VCaP (cell line): ENCODE results near the gene PREB.

Experiments used
- H3K27ac ChIP-seq: fragments of 450-650 bp; 2 replicates; pipeline ENCODE4 v1.5.1; 2017
- TF ChIP-seq, protein P1 (sequence below): fragments of 450-650 bp; conservative IDR thresholded peaks from 2 replicates; pipeline ENCODE4 v1.5.1; 2017; ENCODE audit warnings: mild to moderate bottlenecking, moderate library complexity

PREB gene

DNA sequence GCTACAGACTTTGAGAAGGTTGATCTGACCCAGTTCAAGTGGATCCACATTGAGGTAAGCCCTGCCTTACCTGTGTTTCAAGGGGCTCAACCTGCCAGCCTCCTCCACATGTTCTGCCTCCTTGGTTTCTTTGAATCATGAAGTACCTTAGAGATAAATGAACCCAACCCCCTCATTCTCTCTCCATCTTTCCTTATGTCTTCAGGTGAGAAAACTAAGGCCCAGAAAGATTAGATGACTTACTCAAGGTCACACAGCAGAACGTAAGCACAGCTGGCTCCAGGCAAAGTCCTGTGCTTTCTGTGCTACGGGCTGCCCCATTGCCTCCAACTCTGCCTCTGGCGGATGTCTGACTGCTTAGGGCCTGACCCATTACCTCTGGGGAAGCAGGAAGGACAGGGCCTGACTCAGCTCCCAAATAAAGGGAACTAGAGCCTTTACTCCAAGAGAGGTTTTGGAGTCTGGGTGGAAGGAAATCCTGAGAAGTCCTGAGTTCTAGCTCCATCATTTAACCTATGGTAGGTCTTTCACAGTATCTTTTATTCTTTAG, 37.6 kb downstream of the PREB start:
- TF ChIP-seq, protein P1, sequence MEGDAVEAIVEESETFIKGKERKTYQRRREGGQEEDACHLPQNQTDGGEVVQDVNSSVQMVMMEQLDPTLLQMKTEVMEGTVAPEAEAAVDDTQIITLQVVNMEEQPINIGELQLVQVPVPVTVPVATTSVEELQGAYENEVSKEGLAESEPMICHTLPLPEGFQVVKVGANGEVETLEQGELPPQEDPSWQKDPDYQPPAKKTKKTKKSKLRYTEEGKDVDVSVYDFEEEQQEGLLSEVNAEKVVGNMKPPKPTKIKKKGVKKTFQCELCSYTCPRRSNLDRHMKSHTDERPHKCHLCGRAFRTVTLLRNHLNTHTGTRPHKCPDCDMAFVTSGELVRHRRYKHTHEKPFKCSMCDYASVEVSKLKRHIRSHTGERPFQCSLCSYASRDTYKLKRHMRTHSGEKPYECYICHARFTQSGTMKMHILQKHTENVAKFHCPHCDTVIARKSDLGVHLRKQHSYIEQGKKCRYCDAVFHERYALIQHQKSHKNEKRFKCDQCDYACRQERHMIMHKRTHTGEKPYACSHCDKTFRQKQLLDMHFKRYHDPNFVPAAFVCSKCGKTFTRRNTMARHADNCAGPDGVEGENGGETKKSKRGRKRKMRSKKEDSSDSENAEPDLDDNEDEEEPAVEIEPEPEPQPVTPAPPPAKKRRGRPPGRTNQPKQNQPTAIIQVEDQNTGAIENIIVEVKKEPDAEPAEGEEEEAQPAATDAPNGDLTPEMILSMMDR: no peak
- H3K27ac ChIP-seq: peak overlapping the region; percentile 67; the same call in 1 of the 2 replicates

DNA sequence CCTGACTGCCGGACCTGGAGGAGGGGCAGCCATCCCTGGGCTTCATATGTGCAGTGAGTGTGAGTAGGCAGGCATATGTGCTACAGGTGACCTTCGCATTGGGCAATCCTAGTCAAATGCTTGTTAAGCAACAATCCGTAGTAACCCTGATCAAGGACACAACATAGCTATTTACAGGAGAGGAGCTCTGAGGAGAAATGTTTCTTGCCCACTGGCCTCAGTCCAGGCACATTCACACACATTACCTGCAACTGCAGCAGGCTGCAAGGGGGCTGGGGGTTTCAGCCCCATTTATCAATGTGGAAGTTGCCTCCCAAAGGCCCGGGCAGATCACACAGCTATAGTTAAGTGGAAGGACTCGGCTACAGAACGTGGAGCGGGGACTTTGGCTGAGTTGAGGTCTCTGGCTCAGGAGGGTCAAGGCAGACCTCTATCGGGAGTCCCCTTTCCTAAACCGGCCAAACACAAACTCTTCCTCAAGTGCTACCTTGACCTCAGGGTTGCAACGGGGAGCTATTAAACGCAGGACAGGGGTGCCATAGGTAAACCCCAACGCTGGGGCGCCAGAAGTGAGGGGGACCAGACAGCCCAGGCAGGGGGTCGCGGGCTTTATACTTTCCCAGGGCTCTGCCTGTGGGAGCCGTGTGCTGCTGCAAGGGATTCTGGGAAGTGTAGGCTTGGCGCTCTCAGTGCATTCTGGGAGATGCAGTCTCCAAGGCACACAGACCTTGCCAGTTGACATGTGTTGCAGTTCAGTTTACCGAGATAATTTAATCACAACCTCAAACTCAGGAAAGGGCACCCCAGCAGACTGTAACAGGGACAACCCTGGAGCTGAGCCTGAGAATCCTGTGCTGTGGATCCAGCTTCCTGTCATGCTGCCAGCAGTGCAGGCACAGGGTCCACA, 38.4 kb downstream of the PREB start:
- TF ChIP-seq, protein P1: no peak
- peak overlapping the region; percentile 67; the same call in 1 of the 2 replicates for H3K27ac ChIP-seq

DNA sequence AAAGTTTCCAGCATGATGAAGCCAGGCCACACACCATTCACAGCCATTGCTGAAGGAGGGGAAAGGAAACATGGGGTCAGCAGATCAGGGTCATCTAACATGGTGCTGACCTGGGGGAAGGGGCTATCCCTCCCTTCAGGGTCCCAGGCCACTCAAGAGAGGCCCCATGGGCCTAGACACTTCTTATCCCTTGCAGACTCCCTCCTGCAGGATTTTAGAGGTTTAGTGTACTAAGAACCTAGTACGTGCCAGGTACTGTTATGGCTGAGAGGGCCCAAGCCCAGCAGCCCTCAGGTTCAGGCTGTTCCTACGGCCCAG, 39.0 kb downstream of the PREB start:
- TF ChIP-seq, protein P1: no peak
- 0 out of 2 replicates have a peak overlapping the region, but pooled peaks have one; percentile 67 for H3K27ac ChIP-seq

DNA sequence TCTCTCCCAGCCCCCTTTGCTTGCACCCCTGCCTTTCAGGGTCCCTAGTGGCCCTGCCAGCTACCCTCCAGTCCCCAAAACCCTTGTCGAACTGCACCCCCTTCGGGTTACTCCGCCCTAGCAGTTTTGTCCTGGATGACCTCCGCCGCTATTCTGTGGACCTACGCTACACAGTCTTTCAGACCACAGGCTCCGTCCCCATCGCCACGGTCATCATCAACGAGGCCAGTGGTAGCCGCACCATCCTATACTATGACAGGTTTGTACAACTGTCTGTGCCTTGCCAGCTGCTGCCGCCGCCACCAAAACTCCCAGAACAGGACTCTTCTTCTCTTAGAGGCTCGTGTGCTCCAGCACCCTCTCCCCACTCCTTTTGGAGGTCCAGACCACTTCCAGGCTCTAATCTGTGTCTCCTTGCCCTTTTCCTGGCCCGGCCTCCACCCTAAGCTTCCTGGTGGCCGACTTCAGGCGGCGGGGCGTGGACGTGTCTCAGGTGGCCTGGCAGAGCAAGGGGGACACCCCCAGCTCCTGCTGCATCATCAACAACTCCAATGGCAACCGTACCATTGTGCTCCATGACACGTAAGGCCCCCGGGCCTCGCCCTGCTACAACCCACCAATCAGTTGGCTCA, 40.0 kb downstream of the PREB start:
- TF ChIP-seq, protein P1: no peak
- no peak overlapping the region for H3K27ac ChIP-seq

DNA sequence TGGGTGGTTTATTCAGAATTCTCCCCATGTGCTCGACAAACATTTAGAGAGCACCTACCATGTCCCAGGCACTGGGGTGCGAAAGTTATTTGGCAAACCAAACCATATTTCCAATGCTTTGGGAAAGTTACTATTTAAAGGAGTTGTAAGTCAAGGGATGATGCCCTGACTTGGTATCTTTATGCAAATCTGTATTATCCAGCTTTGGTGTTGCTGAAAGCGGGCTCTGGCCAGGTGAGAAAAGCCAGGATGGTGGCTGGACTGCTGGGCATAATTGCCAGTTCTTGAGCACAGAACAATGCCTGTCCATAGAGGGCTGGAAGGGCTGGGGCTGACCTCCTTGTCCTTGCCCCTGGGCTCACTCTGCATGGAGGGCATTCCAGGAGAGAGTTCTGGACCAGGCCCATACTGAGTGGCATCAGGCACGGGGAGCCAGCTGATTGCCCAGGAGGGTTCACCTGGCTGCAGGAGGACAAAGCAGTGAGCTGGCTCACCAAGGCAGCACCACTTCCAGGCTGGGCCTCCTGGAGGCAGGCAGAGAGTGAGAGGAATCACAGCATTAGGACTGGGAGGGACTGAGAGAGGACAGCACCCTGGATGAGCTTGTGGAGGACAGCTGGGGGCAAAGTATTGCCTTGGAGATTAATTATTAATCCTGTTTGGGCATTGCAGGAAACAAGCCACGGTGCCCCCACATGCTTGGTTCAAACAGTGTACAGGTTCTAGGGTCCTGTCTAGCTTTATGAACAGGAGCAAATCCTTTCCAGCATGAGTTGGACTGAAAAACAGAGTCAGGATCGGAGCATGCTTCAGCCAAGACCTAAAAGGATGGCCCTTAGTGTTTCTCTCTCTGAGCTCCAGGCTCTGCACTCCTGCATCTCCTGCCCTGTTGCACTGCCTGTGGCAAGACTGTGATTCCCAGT, 40.7 kb downstream of the PREB start:
- H3K27ac ChIP-seq: no peak overlapping the region
- TF ChIP-seq, protein P1: no peak

DNA sequence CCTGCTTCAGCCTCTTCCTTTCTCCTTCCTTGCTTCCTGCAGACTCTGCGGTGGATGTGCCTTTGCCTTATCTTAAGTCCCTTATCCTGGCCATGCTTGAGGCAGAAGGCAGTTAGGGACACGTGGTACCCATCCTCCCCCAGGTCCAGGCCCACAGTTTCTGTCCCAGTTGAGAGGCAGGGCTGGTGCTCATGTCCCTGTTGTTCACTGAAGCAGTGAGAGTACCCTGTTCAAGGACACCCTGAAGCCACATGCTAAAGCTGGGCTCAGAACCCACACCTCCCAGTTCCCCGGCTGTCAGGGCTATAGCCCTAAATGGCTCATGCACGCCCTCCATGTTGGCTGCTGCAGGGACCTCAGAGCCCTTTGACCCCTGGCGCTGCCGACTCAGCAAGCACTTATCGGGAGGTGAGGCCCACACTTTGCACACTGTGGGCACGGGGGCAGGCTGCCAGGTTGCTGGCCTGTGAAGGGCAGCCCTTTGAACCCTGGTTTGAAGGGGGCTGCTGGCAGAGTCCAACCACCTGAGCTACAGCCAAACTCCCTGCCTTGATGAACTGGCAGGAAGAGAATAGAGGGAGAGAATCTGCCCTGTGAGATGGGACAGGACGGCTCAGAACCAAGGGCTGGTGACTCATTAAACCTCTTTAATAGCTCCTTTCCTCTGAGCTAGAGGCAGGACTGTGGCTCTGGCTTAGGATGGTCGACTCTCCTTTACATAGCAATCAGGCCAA, 41.6 kb downstream of the PREB start:
- TF ChIP-seq, protein P1: no peak
- H3K27ac ChIP-seq: no peak overlapping the region
